AG09309 (cell line): Measurements from ENCODE around the gene ABCA13.

ENCODE experiments used
- DNase-seq: peaks from one replicate; pipeline ENCODE4 v3.0.0-alpha.2; 2010; ENCODE audit warnings: low read depth
- H3K4me3 ChIP-seq: 2 replicates; pipeline ENCODE4 v1.5.1; 2011; ENCODE audit warnings: mild to moderate bottlenecking, low read depth, low read length, moderate library complexity; ENCODE audit not compliant: control insufficient read depth
- TF ChIP-seq, protein P1 (sequence below): IDR thresholded peaks from 2 replicates; pipeline ENCODE4 v1.5.1; 2011; ENCODE audit warnings: mild to moderate bottlenecking, low read depth, low read length, inconsistent platforms; ENCODE audit not compliant: insufficient read depth, control insufficient read depth; ENCODE audit errors: missing control alignments

Gene ABCA13

DNA sequence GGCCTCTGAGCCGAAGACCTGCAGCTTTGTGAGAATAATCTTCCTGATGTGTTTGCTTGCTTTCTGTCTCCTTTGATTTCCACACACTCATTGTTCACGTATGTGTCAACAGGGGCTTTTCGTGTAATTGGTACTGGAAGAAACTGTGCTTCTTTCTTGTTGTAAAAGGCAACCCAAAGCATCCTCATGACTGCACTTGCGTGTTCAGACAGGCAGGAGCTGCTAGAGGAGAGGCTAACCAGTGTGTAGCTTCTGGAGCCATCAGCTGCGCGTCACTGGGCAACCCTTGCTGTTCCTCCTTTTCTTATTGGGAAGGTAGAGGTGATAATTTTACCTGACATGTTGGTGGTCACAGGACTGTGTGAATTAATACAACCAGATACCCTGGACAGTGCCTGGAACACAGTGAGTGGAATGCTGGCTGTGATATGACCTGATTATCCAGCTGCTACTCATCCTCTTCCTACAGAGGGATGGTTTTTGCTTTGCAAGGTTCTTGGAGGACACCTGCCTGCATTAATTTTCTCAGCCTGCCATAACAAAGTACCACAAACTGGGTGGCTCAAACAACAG, 213.0 kb downstream of the ABCA13 start:
- TF ChIP-seq, protein P1, sequence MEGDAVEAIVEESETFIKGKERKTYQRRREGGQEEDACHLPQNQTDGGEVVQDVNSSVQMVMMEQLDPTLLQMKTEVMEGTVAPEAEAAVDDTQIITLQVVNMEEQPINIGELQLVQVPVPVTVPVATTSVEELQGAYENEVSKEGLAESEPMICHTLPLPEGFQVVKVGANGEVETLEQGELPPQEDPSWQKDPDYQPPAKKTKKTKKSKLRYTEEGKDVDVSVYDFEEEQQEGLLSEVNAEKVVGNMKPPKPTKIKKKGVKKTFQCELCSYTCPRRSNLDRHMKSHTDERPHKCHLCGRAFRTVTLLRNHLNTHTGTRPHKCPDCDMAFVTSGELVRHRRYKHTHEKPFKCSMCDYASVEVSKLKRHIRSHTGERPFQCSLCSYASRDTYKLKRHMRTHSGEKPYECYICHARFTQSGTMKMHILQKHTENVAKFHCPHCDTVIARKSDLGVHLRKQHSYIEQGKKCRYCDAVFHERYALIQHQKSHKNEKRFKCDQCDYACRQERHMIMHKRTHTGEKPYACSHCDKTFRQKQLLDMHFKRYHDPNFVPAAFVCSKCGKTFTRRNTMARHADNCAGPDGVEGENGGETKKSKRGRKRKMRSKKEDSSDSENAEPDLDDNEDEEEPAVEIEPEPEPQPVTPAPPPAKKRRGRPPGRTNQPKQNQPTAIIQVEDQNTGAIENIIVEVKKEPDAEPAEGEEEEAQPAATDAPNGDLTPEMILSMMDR = no peak
- no peak for DNase-seq
- no peak overlapping the region for H3K4me3 ChIP-seq

- H3K4me3 ChIP-seq = no peak overlapping the region
- DNase-seq = no peak
- TF ChIP-seq, protein P1 = no peak
Measured at GRCh38 chr7:48387932-48388331, 216.7 kb downstream of the ABCA13 start.

DNA sequence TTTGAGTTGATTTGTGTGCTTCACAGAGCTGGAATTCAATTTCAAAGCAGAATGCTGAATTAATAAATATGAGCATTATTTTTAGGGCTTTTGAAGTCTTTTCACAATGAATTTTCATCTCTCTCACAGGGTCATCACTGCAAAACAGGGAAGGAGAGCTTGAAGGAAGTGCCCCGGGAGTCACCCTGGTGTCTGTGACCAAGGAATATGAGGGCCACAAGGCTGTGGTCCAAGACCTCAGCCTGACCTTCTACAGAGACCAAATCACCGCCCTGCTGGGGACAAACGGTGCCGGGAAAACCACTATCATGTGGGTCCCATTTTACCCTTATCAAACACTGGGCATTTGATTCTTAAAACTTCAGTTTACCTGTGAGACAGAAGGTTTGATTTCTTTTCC, 217.7 kb downstream of the ABCA13 start:
- DNase-seq = no peak
- TF ChIP-seq, protein P1 = no peak
- no peak overlapping the region for H3K4me3 ChIP-seq

DNA sequence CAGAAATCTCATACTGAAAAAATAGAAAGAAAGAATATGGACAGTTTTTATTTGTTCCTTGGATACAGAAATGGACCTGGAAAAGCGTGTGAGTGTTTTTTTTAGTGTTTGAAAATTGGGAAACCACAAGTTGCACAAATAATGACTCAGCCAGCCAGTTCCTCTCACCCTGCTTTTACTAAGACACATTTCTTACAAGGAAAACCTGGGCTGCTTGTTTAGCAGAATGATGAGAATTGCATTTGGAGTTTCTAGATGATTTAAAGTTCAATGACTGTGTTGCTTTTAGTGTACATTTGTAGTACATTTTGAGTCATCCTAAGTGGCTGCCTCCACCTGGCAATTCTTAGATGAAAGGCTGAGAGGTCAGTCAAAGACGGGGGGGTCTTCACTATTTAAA, 218.7 kb downstream of the ABCA13 start:
- peak; percentile 0 for DNase-seq
- no peak overlapping the region for H3K4me3 ChIP-seq
- TF ChIP-seq, protein P1 = no peak

- no peak overlapping the region for H3K4me3 ChIP-seq
- TF ChIP-seq, protein P1 = no peak
- DNase-seq = no peak
Measured at GRCh38 chr7:48390388-48391327, 219.4 kb downstream of the ABCA13 start.

- no peak for DNase-seq
- H3K4me3 ChIP-seq = no peak overlapping the region
- TF ChIP-seq, protein P1 = no peak
Measured at GRCh38 chr7:48398191-48398590, 226.9 kb downstream of the ABCA13 start.
